Upper lobe of right lung (tissue), 1 donor: ENCODE results near the gene TGFB2. TPM values are rescaled to one million over a fixed set of nuclear protein-coding genes. Genes with fewer than 3 reads are reported as not detected.

ENCODE experiments used
- ATAC-seq: fragments of 200-7000 bp; cut with Tn5 transposase; one replicate; pipeline ENCODE4 v1.9.1; 2020; ENCODE audit warnings: mild to moderate bottlenecking, moderate library complexity
- DNase-seq: peaks from one replicate; pipeline ENCODE4 v3.0.0-alpha.2; 2020
- H3K27ac ChIP-seq: fragments of 200-600 bp; one replicate; pipeline ENCODE4 v1.8.0; 2022
- H3K27me3 ChIP-seq: fragments of 200-600 bp; one replicate; pipeline ENCODE4 v1.8.0; 2022; ENCODE audit warnings: mild to moderate bottlenecking
- H3K36me3 ChIP-seq: fragments of 200-600 bp; one replicate; pipeline ENCODE4 v1.8.0; 2022
- H3K4me1 ChIP-seq: fragments of 200-600 bp; one replicate; pipeline ENCODE4 v1.8.0; 2022
- H3K4me3 ChIP-seq: fragments of 200-600 bp; one replicate; pipeline ENCODE4 v1.8.0; 2022; ENCODE audit warnings: mild to moderate bottlenecking
- H3K9me3 ChIP-seq: fragments of 200-600 bp; one replicate; pipeline ENCODE4 v1.8.0; 2022
- CTCF ChIP-seq: fragments of 200-600 bp; IDR thresholded peaks from one replicate; pipeline ENCODE4 v1.8.0; 2022; ENCODE audit warnings: antibody characterized with exemption
- intact Hi-C: fragments of 100-400 bp; cut with DNase I; formaldehyde crosslinking; loops from one replicate; pipeline ENCODE4 v1.11.0; 2022
- total RNA-seq: library from RNA; stranded (reverse); fragmentation: NEBNext Ultra II Directional; extraction: Animal tissue kit (Norgen Biotek cat#: 25700); gene quantifications from one replicate; pipeline ENCODE4 v1.2.1, GENCODE V29; 2021
- donor health status: DM: no; HTN: yes; CAD: no; lungs with severe emphysema.

The TGFB2 gene
- total RNA-seq, 1 donor from 2014 or later: 19.8 TPM

- Histone ChIP-seq H3K4me3 (no peak overlapping the region), H3K9me3 (no peaks in the 10 kb centered on the region), H3K27me3 (no peaks in the 10 kb centered on the region), H3K36me3 (no peaks in the 10 kb centered on the region), H3K4me1 (no peaks in the 10 kb centered on the region), H3K27ac (no peak overlapping the region)
- TF ChIP-seq CTCF: no peak
- ATAC-seq: no peak
- intact Hi-C loops: no loop called here
- DNase-seq: no peak
These were observed 64.9 kb downstream of the TGFB2 start for GRCh38 chr1:218409946-218410510.

GRCh38 chr1:218411101-218411500 is 66.0 kb downstream of the TGFB2 start:
- H3K4me3 ChIP-seq: no peak overlapping the region
- no peaks in the 10 kb centered on the region for H3K27me3 ChIP-seq
- ATAC-seq: no peak
- intact Hi-C loops: no loop called here
- no peak overlapping the region for H3K27ac ChIP-seq
- no peak for DNase-seq
- no peaks in the 10 kb centered on the region for H3K9me3 ChIP-seq
- TF ChIP-seq CTCF: no peak
- H3K4me1 ChIP-seq: no peaks in the 10 kb centered on the region
- no peaks in the 10 kb centered on the region for H3K36me3 ChIP-seq

- intact Hi-C loops: no loop called here
- H3K36me3 ChIP-seq: no peaks in the 10 kb centered on the region
- H3K27me3 ChIP-seq: no peaks in the 10 kb centered on the region
- no peaks in the 10 kb centered on the region for H3K4me1 ChIP-seq
- DNase-seq: no peak
- H3K4me3 ChIP-seq: no peak overlapping the region
- no peak for TF ChIP-seq CTCF
- H3K27ac ChIP-seq: no peak overlapping the region
- no peak for ATAC-seq
- no peaks in the 10 kb centered on the region for H3K9me3 ChIP-seq
These were observed 67.0 kb downstream of the TGFB2 start for GRCh38 chr1:218412171-218412570.

GRCh38 chr1:218413179-218413578 is 68.0 kb downstream of the TGFB2 start:
- H3K4me3 ChIP-seq: no peak overlapping the region
- TF ChIP-seq CTCF: no peak
- H3K27me3 ChIP-seq: no peaks in the 10 kb centered on the region
- intact Hi-C loops: no loop called here
- no peaks in the 10 kb centered on the region for H3K36me3 ChIP-seq
- H3K27ac ChIP-seq: no peak overlapping the region
- H3K9me3 ChIP-seq: no peaks in the 10 kb centered on the region
- ATAC-seq (no peak), DNase-seq (no peak)
- no peaks in the 10 kb centered on the region for H3K4me1 ChIP-seq

GRCh38 chr1:218414060-218414728 is 69.1 kb downstream of the TGFB2 start:
- Histone ChIP-seq H3K9me3 (no peaks in the 10 kb centered on the region), H3K27ac (no peak overlapping the region), H3K4me3 (no peak overlapping the region), H3K4me1 (no peaks in the 10 kb centered on the region), H3K27me3 (no peaks in the 10 kb centered on the region), H3K36me3 (no peaks in the 10 kb centered on the region)
- no peak for TF ChIP-seq CTCF
- ATAC-seq (no peak), DNase-seq (no peak)
- intact Hi-C loops: no loop called here
